GM19397 (cell line): Measurements from ENCODE around the gene HHEX.
A peak's percentile ranks its signal among the peaks of the same experiment; 100 is the strongest.
"Not testable (repeated sequence)": the region's sequence is repeated elsewhere in the genome, so short reads cannot be mapped to it uniquely, and the experiment has no call there.

Source experiments
- ATAC-seq: cut with Tn5 transposase; IDR thresholded peaks from one replicate; pipeline ENCODE4 v1.9.1; 2021; ENCODE audit warnings: mild to moderate bottlenecking, moderate library complexity; ENCODE audit not compliant: unreplicated experiment

The HHEX gene

GRCh38 chr10:92689663-92690210 lies at the start of gene HHEX:
Gene HHEX, plus strand, starts transcription at chr10:92689955. Its CDS starts 32 bp downstream, at chr10:92689987.
- peak; percentile 45 for ATAC-seq

- no peak for ATAC-seq
Observed at GRCh38 chr10:92640107-92640506, 49.6 kb upstream of the HHEX start.

- no peak for ATAC-seq
Observed at GRCh38 chr10:92641492-92641891, 48.3 kb upstream of the HHEX start.

GRCh38 chr10:92644921-92645320 lies 44.8 kb upstream of the HHEX start:
- no peak for ATAC-seq

GRCh38 chr10:92650864-92651263 lies 38.9 kb upstream of the HHEX start:
- ATAC-seq, result not testable (repeated sequence)

- no peak for ATAC-seq
Observed at GRCh38 chr10:92655426-92655825, 34.3 kb upstream of the HHEX start.

- no peak for ATAC-seq
Observed at GRCh38 chr10:92656266-92656961, 33.3 kb upstream of the HHEX start.

- ATAC-seq, result no peak
Observed at GRCh38 chr10:92657024-92657423, 32.7 kb upstream of the HHEX start.

- no peak for ATAC-seq
Observed at GRCh38 chr10:92662848-92663247, 26.9 kb upstream of the HHEX start.

GRCh38 chr10:92664322-92664721 lies 25.4 kb upstream of the HHEX start:
- no peak for ATAC-seq

- ATAC-seq, result no peak
Observed at GRCh38 chr10:92667078-92667477, 22.7 kb upstream of the HHEX start.

GRCh38 chr10:92677708-92678107 lies 12.0 kb upstream of the HHEX start:
- ATAC-seq, result no peak

GRCh38 chr10:92678206-92678605 lies 11.5 kb upstream of the HHEX start:
- ATAC-seq, result no peak

GRCh38 chr10:92681306-92681834 lies 8.4 kb upstream of the HHEX start:
- no peak for ATAC-seq

- no peak for ATAC-seq
Observed at GRCh38 chr10:92688573-92688926, 1.2 kb upstream of the HHEX start.

GRCh38 chr10:92688927-92689662 lies 660 bp upstream of the HHEX start:
- peak; percentile 30 for ATAC-seq

- ATAC-seq, result no peak
Observed at GRCh38 chr10:92690211-92690914, 608 bp downstream of the HHEX start.

GRCh38 chr10:92690915-92691590 lies 1.3 kb downstream of the HHEX start:
- no peak for ATAC-seq

- no peak for ATAC-seq
Observed at GRCh38 chr10:92691591-92692079, 1.9 kb downstream of the HHEX start.

- no peak for ATAC-seq
Observed at GRCh38 chr10:92692080-92692671, 2.4 kb downstream of the HHEX start.
